A673 (cell line): ENCODE data around the gene RAB9B. TPM values are rescaled to one million over a fixed set of nuclear protein-coding genes. Genes with fewer than 3 reads are reported as not detected.

Experiments
- BruUV-seq: library from RNA; stranded (reverse); fragments of 400-500 nt; replicated peaks from 2 replicates; lab custom pipeline; 2021; lab: Mats Ljungman, UMichigan
- CTCF ChIA-PET: fragments of 300-600 bp; sonication (Branson Sonifier 250); formaldehyde crosslinking; loops from one replicate; lab custom pipeline; 2022; ENCODE audit warnings: antibody characterized with exemption; lab: Charles Lee
- POLR2A ChIA-PET: fragments of 300-600 bp; sonication (Branson Sonifier 250); formaldehyde crosslinking; loops from one replicate; lab custom pipeline; 2022; ENCODE audit warnings: antibody characterized with exemption; ENCODE audit not compliant: low non-redundant PET; lab: Charles Lee
- DNase-seq: peaks from one replicate; pipeline ENCODE4 v3.0.0-alpha.2; 2015; ENCODE audit warnings: low spot score
- H3K27ac ChIP-seq: fragments of 200-600 bp; sonication (generic); 2 replicates; pipeline ENCODE4 v1.5.1; 2016; ENCODE audit warnings: mixed run types, low read depth, mild to moderate bottlenecking, mixed read lengths, antibody characterized with exemption, low read length; ENCODE audit not compliant: poor library complexity, severe bottlenecking
- H3K27me3 ChIP-seq: fragments of 200-600 bp; sonication (generic); replicated peaks from 2 replicates; pipeline ENCODE4 v1.6.1; 2017; ENCODE audit warnings: mixed run types, low read depth, mild to moderate bottlenecking, mixed read lengths, antibody characterized with exemption, low read length; ENCODE audit not compliant: insufficient read depth, poor library complexity
- H3K36me3 ChIP-seq: fragments of 200-600 bp; sonication (generic); 2 replicates; pipeline ENCODE4 v1.6.1; 2016; ENCODE audit warnings: mixed run types, mild to moderate bottlenecking, mixed read lengths, antibody characterized with exemption, low read length; ENCODE audit not compliant: insufficient read depth, poor library complexity, severe bottlenecking
- H3K4me1 ChIP-seq: fragments of 200-600 bp; sonication (generic); 2 replicates; pipeline ENCODE4 v1.6.1; 2017; ENCODE audit warnings: mixed run types, mild to moderate bottlenecking, mixed read lengths, antibody characterized with exemption, low read length; ENCODE audit not compliant: insufficient read depth, poor library complexity, severe bottlenecking
- H3K4me3 ChIP-seq: fragments of 200-600 bp; sonication (generic); 2 replicates; pipeline ENCODE4 v1.5.1; 2016; ENCODE audit warnings: low read depth, mixed run types, mild to moderate bottlenecking, mixed read lengths, low read length; ENCODE audit not compliant: poor library complexity, severe bottlenecking
- H3K9me3 ChIP-seq: fragments of 200-600 bp; sonication (generic); 2 replicates; pipeline ENCODE4 v1.6.1; 2016; ENCODE audit warnings: mixed run types, low read depth, mild to moderate bottlenecking, mixed read lengths, antibody characterized with exemption, low read length; ENCODE audit not compliant: poor library complexity, severe bottlenecking
- EZH2 ChIP-seq: fragments of 200-600 bp; sonication (generic); IDR thresholded peaks from 2 replicates; pipeline ENCODE4 v1.6.1; 2017; ENCODE audit warnings: borderline replicate concordance, low read depth, mild to moderate bottlenecking, mixed read lengths, antibody characterized with exemption, low read length; ENCODE audit not compliant: poor library complexity, severe bottlenecking
- intact Hi-C: fragments of 100-400 bp; cut with micrococcal nuclease; formaldehyde crosslinking; loops from one replicate; pipeline ENCODE4 v1.10.0; 2022; ENCODE audit not compliant: unreplicated experiment
- total RNA-seq: library from RNA; stranded (reverse); gene quantifications from 2 replicates; pipeline ENCODE4 v1.2.3, GENCODE V29; 2021
- TF ChIP-seq, protein P1 (sequence below): fragments of 300-800, 200-600 bp; sonication (generic); conservative IDR thresholded peaks from 2 replicates; pipeline ENCODE4 v1.5.1; 2017; ENCODE audit warnings: low read depth, mild to moderate bottlenecking, antibody characterized with exemption, low read length, moderate library complexity, mixed read lengths

Gene RAB9B
- total RNA-seq, 1 experiment from 2014 or later: 0.67 TPM

DNA sequence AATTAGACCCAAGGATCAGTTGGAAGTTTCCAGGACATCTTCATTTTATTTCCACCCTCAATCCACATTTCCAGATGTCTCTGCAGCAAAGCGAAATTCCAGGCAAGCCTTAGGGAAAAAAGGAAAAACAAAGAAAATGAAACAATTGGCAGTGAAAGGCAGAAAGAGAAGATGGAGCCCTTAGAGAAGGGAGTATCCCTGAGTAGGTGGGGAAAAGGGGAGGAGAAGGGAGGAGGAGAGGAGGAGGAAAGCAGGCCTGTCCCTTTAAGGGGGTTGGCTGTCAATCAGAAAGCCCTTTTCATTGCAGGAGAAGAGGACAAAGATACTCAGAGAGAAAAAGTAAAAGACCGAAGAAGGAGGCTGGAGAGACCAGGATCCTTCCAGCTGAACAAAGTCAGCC, 55.5 kb downstream of the RAB9B start, which contains the start of gene PLP1:
Gene PLP1 (plus strand): TSS at position 295 of the 400 bp plus-strand sequence. CDS start 156 bp downstream, outside the sequence.
- H3K4me3 ChIP-seq: no peak within 1 kb of the TSS
- no TSS peak for BruUV-seq
- ChIA-PET POLR2A (no interaction called here), CTCF (no interaction called here)
- no peaks in the 10 kb centered on the region for H3K9me3 ChIP-seq
- H3K27me3 ChIP-seq: peaks cover 15% of the 10 kb centered on the region
- intact Hi-C loops: no loop called here
- H3K4me1 ChIP-seq: no peaks in the 10 kb centered on the region
- no peak within 1 kb of the TSS for H3K27ac ChIP-seq
- no peak for DNase-seq
- no peaks in the 10 kb centered on the region for H3K36me3 ChIP-seq
- TF ChIP-seq, protein P1, sequence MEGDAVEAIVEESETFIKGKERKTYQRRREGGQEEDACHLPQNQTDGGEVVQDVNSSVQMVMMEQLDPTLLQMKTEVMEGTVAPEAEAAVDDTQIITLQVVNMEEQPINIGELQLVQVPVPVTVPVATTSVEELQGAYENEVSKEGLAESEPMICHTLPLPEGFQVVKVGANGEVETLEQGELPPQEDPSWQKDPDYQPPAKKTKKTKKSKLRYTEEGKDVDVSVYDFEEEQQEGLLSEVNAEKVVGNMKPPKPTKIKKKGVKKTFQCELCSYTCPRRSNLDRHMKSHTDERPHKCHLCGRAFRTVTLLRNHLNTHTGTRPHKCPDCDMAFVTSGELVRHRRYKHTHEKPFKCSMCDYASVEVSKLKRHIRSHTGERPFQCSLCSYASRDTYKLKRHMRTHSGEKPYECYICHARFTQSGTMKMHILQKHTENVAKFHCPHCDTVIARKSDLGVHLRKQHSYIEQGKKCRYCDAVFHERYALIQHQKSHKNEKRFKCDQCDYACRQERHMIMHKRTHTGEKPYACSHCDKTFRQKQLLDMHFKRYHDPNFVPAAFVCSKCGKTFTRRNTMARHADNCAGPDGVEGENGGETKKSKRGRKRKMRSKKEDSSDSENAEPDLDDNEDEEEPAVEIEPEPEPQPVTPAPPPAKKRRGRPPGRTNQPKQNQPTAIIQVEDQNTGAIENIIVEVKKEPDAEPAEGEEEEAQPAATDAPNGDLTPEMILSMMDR: no peak
- no peak for TF ChIP-seq EZH2

DNA sequence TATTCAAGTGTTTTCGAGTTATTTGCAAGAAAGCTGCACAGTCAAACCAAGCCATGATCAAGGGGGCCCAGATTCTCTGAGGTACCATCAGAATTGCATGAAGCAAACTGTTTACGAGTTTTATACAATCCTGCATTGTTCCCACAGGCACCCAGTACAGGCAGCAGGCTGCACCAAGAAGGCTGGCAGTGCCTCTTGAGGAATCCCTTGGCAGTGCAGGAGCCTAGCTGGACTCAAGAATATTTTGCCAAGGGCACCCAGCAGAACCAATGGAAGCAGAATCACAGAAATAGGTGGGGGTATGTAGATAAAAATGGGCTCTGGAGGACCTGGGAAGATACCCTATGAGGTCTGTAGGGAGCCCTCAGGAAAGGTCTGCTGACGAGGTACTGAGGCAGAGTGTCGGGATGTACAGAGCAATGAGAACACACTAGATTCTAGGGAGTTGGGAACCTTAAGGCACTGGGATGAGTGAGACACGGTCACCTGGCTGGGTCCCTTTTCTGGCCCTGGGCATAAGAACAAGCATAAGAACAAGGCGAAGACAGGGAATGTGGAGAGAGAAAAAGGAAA, 57.9 kb downstream of the RAB9B start:
- intact Hi-C loops: loop anchor here (5.0 kb wide), 1 partner anchor 242 kb away; no protein-coding TSS in a partner anchor
- H3K4me3 ChIP-seq: no peak overlapping the region
- no TSS peak for BruUV-seq
- DNase-seq: peak; percentile 28
- POLR2A ChIA-PET: no interaction called here
- no peaks in the 10 kb centered on the region for H3K9me3 ChIP-seq
- H3K27me3 ChIP-seq: peaks cover 15% of the 10 kb centered on the region
- H3K36me3 ChIP-seq: no peaks in the 10 kb centered on the region
- H3K4me1 ChIP-seq: no peaks in the 10 kb centered on the region
- CTCF ChIA-PET: interaction anchor here (0.6 kb wide), 1 partner anchor 62 kb away, joined by 4 read pairs; no protein-coding TSS in a partner anchor
- no peak overlapping the region for H3K27ac ChIP-seq
- TF ChIP-seq, protein P1: peak; percentile 57
- no peak for TF ChIP-seq EZH2

DNA sequence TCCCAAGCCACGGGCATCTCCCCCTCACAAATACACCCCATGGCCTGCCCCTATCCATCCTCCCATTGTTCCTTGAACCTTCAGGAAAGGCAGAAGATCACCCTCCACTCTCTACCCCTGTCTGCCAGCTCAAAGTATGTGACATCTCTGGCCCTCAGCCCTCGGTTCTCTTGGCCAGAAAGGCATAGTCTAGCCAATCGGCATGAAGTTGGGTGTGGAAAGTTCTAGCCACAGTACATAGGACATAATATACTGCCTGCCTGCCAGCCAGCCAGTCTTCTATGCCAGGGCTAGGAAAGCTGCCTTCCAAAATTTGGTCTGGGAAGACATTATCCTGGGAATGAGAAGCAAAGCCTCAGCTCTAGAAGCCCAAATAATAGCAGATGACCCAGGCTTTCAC, 58.6 kb downstream of the RAB9B start:
- no peaks in the 10 kb centered on the region for H3K36me3 ChIP-seq
- no peak for DNase-seq
- CTCF ChIA-PET: no interaction called here
- no peaks in the 10 kb centered on the region for H3K4me1 ChIP-seq
- BruUV-seq: no TSS peak
- POLR2A ChIA-PET: no interaction called here
- no peak for TF ChIP-seq EZH2
- TF ChIP-seq, protein P1: no peak
- H3K9me3 ChIP-seq: no peaks in the 10 kb centered on the region
- intact Hi-C loops: loop anchor here (5.0 kb wide), 1 partner anchor 241 kb away; no protein-coding TSS in a partner anchor
- H3K4me3 ChIP-seq: no peak overlapping the region
- H3K27me3 ChIP-seq: peaks cover 15% of the 10 kb centered on the region
- no peak overlapping the region for H3K27ac ChIP-seq

Other genes starting within 250 kb of the RAB9B start
- gene TCEAL4, start 246.7 kb downstream of the RAB9B start, total RNA-seq: 37.3 and 39.7 TPM in 2 replicates
- 12.1 and 15.9 TPM in 2 replicates for gene TCEAL3, start 224.3 kb downstream of the RAB9B start, total RNA-seq
- gene TCEAL1, start 203.3 kb downstream of the RAB9B start, total RNA-seq: 8.4 and 10.9 TPM in 2 replicates
- 450 and 473 TPM in 2 replicates for gene MORF4L2, start 145.6 kb downstream of the RAB9B start, total RNA-seq
- gene TMEM31, start 121.3 kb downstream of the RAB9B start, total RNA-seq: not detected in 2 replicates
- not detected in 2 replicates for gene PLP1, start 55.4 kb downstream of the RAB9B start, total RNA-seq
- gene TMSB15B, start 130.4 kb upstream of the RAB9B start, total RNA-seq: 12.8 and 19.3 TPM in 2 replicates
- not detected in 2 replicates for gene H2BW1, start 181.5 kb upstream of the RAB9B start, total RNA-seq
- not detected in 2 replicates for gene H2BW2, start 207.7 kb upstream of the RAB9B start, total RNA-seq
- gene TMSB15C, start 244.0 kb upstream of the RAB9B start, total RNA-seq: 8.2 and 10.8 TPM in 2 replicates